AG04449 (cell line): ENCODE measurements around the gene DIAPH3.

Experiments used
- CTCF ChIA-PET: fragments of 350-600 bp; formaldehyde crosslinking; extraction: SDS; loops from one replicate; lab custom pipeline; 2021; ENCODE audit warnings: antibody characterized with exemption; lab: Yijun Ruan, JAX
- POLR2A ChIA-PET: fragments of 400-600, 350-600 bp; formaldehyde crosslinking; extraction: SDS; loops from one replicate; lab custom pipeline; 2020; ENCODE audit warnings: antibody characterized with exemption, inconsistent platforms; lab: Yijun Ruan, JAX
- DNase-seq: peaks from one replicate; pipeline ENCODE4 v3.0.0-alpha.2; 2010; ENCODE audit warnings: low read depth, low spot score
- H3K4me3 ChIP-seq: 2 replicates; pipeline ENCODE4 v1.5.1; 2011; ENCODE audit warnings: low read depth, mild to moderate bottlenecking, control low read depth, low read length
- TF ChIP-seq, protein P1 (sequence below): IDR thresholded peaks from one replicate; pipeline ENCODE4 v1.5.1; 2011; ENCODE audit warnings: mild to moderate bottlenecking, moderate library complexity, low read length, control low read depth, inconsistent platforms; ENCODE audit not compliant: insufficient read depth; ENCODE audit errors: missing control alignments

The DIAPH3 gene

GRCh38 chr13:59962343-59962742 is 201.4 kb downstream of the DIAPH3 start:
- DNase-seq = no peak
- no peak overlapping the region for H3K4me3 ChIP-seq
- TF ChIP-seq, protein P1, sequence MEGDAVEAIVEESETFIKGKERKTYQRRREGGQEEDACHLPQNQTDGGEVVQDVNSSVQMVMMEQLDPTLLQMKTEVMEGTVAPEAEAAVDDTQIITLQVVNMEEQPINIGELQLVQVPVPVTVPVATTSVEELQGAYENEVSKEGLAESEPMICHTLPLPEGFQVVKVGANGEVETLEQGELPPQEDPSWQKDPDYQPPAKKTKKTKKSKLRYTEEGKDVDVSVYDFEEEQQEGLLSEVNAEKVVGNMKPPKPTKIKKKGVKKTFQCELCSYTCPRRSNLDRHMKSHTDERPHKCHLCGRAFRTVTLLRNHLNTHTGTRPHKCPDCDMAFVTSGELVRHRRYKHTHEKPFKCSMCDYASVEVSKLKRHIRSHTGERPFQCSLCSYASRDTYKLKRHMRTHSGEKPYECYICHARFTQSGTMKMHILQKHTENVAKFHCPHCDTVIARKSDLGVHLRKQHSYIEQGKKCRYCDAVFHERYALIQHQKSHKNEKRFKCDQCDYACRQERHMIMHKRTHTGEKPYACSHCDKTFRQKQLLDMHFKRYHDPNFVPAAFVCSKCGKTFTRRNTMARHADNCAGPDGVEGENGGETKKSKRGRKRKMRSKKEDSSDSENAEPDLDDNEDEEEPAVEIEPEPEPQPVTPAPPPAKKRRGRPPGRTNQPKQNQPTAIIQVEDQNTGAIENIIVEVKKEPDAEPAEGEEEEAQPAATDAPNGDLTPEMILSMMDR = no peak
- ChIA-PET POLR2A (no interaction called here), CTCF (no interaction called here)

- DNase-seq = no peak
- H3K4me3 ChIP-seq = no peak overlapping the region
- POLR2A ChIA-PET = no interaction called here
- CTCF ChIA-PET = interaction anchor here (0.6 to 1.1 kb wide), 2 partner anchors 10 to 241 kb away, joined by 3 read pairs; no protein-coding TSS in a partner anchor
- TF ChIP-seq, protein P1 = no peak
Observed at GRCh38 chr13:59960683-59961082, 203.0 kb downstream of the DIAPH3 start.

- DNase-seq = no peak
- ChIA-PET CTCF (no interaction called here), POLR2A (no interaction called here)
- H3K4me3 ChIP-seq = no peak overlapping the region
- TF ChIP-seq, protein P1 = no peak
Observed at GRCh38 chr13:59957438-59957837, 206.3 kb downstream of the DIAPH3 start.

GRCh38 chr13:59954601-59955000 is 209.1 kb downstream of the DIAPH3 start:
- ChIA-PET CTCF (no interaction called here), POLR2A (no interaction called here)
- TF ChIP-seq, protein P1 = no peak
- no peak for DNase-seq
- H3K4me3 ChIP-seq = no peak overlapping the region

GRCh38 chr13:59951011-59951410 is 212.7 kb downstream of the DIAPH3 start:
- POLR2A ChIA-PET = no interaction called here
- CTCF ChIA-PET = interaction anchor here (0.8 to 1.1 kb wide), 3 partner anchors 9 to 40 kb away, joined by 3 to 4 read pairs (median 3); no protein-coding TSS in a partner anchor

DNA sequence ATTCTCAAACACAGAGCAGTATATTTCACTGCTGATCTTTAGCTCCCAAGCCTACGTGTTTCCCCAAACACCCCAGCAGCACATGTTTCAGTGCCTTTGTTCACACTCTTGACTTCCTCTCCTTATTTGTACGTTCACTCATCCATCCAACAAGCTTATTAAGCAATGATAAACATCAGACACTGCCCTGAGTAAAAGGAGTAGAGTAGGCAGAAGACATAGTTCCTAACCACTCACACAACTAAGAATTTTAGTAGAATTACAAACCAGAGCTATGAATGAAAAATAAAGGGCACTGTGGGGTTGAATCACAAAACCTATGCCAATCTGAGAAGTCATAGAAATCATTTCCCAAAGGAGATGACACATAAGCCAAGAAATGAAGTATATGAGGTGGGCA is 213.5 kb downstream of the DIAPH3 start:
- H3K4me3 ChIP-seq = no peak overlapping the region
- ChIA-PET CTCF (interaction anchor here (0.7 to 1.1 kb wide), 3 partner anchors 25 to 272 kb away, joined by 3 to 4 read pairs (median 3); no protein-coding TSS in a partner anchor), POLR2A (no interaction called here)
- TF ChIP-seq, protein P1 = no peak
- DNase-seq = peak; percentile 31

More at GRCh38 chr13:59951011-59951410, 212.7 kb downstream of the DIAPH3 start:
- TF ChIP-seq, protein P1 = no peak
- H3K4me3 ChIP-seq = no peak overlapping the region
- no peak for DNase-seq
